ENCODE results near the gene LPP. TPM values are rescaled to one million over a fixed set of nuclear protein-coding genes. Genes with fewer than 3 reads are reported as not detected.

The LPP gene
- total RNA-seq, 1 donor: 92.1 TPM

DNA sequence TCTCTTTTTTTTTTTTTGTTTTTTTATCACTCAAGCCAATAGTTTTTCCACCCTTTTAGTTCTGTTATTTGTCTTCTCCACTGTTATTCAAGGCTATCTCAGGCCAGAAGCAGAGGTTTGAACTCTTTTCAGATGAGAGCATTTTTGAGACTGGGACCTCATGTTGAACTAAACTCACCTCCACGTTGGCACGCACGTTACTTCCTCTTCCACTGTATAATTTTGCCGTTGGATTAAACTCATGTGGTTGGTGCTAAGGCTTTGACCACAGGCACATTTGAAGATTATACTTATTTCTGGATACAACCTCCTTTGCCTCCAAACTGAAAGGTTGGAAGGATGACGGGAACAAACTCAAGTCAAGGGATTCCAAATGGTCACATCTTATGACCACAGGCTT lies 516.5 kb downstream of the LPP start:
- no peak for DNase-seq (ENCODE audit: low read depth)
- no peak for TF ChIP-seq CTCF (IDR thresholded peaks at IDR 0.05; ENCODE audit: insufficient read depth, low read length)

DNA sequence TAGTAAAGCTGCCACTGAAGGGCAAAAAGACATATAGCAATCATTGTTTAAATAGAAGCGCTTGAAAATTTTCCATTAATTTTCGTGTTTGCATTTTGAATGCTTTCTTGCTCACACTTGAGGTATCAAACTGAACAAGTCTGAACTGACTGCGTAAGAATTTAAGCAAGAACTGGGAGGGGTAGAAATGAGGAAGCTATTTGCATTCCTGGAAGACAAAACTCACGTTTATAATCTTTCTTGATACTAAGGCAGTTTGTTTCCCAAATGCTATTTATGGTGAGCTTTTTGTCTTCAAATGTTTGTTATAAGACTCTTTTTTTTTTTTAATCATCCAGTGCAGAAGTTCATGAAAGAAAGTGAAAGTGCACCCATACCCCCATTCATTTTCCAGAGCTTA lies 518.0 kb downstream of the LPP start:
- H3K4me3 ChIP-seq (ENCODE audit: low read depth, low read length): no peak overlapping the region
- TF ChIP-seq CTCF (IDR thresholded peaks at IDR 0.05; ENCODE audit: insufficient read depth, low read length): no peak
- DNase-seq (ENCODE audit: low read depth): no peak

More for the DNA sequence above, 516.5 kb downstream of the LPP start:
- no peak overlapping the region for H3K4me3 ChIP-seq (ENCODE audit: low read depth, low read length)

DNA sequence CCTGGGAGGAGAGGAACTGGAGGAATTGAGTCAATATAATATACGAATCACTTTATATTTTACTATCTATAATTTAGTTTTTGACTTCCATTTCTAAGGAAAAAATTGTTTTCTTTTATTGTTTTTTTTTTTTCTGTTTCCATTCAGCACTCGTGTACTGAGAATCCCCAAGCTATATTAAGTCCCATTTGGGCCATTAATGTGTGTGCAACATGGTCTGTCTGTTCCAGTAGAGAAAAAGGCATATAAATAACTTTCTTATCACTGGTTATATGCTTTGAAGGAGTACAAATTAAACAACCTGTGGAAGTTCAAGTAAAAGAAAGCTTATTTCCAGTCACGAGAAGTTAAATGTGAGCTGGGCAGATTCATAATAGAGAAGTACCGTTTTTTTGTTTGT lies 518.9 kb downstream of the LPP start:
- H3K4me3 ChIP-seq (ENCODE audit: low read depth, low read length): no peak overlapping the region
- no peak for DNase-seq (ENCODE audit: low read depth)
- no peak for TF ChIP-seq CTCF (IDR thresholded peaks at IDR 0.05; ENCODE audit: insufficient read depth, low read length)

GRCh38 chr3:188673646-188674186 lies 519.8 kb downstream of the LPP start:
- peak; percentile 87 for DNase-seq (ENCODE audit: low read depth)
- no peak overlapping the region for H3K4me3 ChIP-seq (ENCODE audit: low read depth, low read length)
- no peak for TF ChIP-seq CTCF (IDR thresholded peaks at IDR 0.05; ENCODE audit: insufficient read depth, low read length)

DNA sequence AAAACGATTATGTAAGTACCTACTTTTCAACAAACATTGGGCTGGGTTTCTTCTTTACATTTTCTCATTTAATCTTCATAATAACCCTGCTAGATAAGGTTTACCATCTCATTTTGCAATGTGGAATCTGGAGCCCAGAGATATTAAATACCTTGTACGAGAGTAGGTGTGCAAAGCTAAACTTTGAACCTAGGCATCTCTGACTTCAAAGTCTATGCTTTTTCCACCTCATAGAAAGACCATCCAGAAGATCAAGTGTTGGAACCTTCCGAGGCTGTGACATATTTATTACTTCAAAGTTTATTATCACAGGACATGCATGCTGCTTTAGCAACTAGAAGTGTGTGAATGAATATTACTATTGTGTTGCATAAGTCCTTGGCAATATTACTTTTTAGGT lies 520.6 kb downstream of the LPP start:
- no peak for DNase-seq (ENCODE audit: low read depth)
- TF ChIP-seq CTCF (IDR thresholded peaks at IDR 0.05; ENCODE audit: insufficient read depth, low read length): no peak
- H3K4me3 ChIP-seq (ENCODE audit: low read depth, low read length): no peak overlapping the region

GRCh38 chr3:188677344-188677743 lies 523.4 kb downstream of the LPP start:
- no peak for DNase-seq (ENCODE audit: low read depth)
- H3K4me3 ChIP-seq (ENCODE audit: low read depth, low read length): no peak overlapping the region
- no peak for TF ChIP-seq CTCF (IDR thresholded peaks at IDR 0.05; ENCODE audit: insufficient read depth, low read length)

DNA sequence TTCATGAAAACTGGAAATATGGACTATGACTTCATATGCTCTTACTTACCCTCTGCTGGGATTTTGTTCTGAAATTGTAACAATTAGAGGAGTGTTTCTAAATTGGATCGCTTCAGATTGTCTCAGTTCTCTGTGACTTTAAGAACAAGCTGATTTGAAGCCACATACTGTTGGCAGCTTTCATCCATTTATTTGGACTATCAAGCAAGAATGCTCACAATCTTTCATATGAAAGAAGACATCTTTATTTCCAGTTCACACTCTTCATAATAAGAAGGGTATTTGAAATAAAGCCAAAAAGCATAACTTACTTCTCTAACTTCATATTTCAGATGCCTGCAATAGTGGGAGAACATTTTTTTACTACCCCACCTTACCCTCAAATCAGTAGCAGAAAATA lies 526.2 kb downstream of the LPP start:
- DNase-seq (ENCODE audit: low read depth): peak; percentile 80
- no peak overlapping the region for H3K4me3 ChIP-seq (ENCODE audit: low read depth, low read length)
- no peak for TF ChIP-seq CTCF (IDR thresholded peaks at IDR 0.05; ENCODE audit: insufficient read depth, low read length)

All from fibroblast of the aortic adventitia (primary cell).